Smooth muscle cell (in vitro differentiated cells): ENCODE data around the gene PI4KA. TPM values are rescaled to one million over a fixed set of nuclear protein-coding genes. Genes with fewer than 3 reads are reported as not detected.

Source experiments
- DNase-seq: peaks from one replicate; lab custom pipeline; 2025; ENCODE audit not compliant: unreplicated experiment; lab: John Stamatoyannopoulos, UW
- H2AFZ ChIP-seq: fragments of 200-600 bp; sonication (generic); 2 replicates; pipeline ENCODE4 v1.6.0; 2016; ENCODE audit warnings: antibody characterized with exemption, low read depth, mild to moderate bottlenecking
- H3F3A ChIP-seq: fragments of 200-600 bp; sonication (generic); 2 replicates; pipeline ENCODE4 v1.6.0; 2017; ENCODE audit warnings: antibody characterized with exemption, low read depth
- H3K27ac ChIP-seq: fragments of 200-600 bp; sonication (generic); 2 replicates; pipeline ENCODE4 v1.5.1; 2016; ENCODE audit warnings: low read depth, mild to moderate bottlenecking
- H3K27me3 ChIP-seq: fragments of 200-600 bp; sonication (generic); 2 replicates; pipeline ENCODE4 v1.6.1; 2016; ENCODE audit warnings: low read depth, mild to moderate bottlenecking
- H3K36me3 ChIP-seq: fragments of 200-600 bp; sonication (generic); 2 replicates; pipeline ENCODE4 v1.5.1; 2016; ENCODE audit warnings: low read depth
- H3K4me1 ChIP-seq: fragments of 200-600 bp; sonication (generic); 2 replicates; pipeline ENCODE4 v1.5.1; 2016; ENCODE audit warnings: low read depth
- H3K4me2 ChIP-seq: fragments of 200-600 bp; sonication (generic); 2 replicates; pipeline ENCODE4 v1.6.0; 2016; ENCODE audit warnings: mild to moderate bottlenecking
- H3K4me3 ChIP-seq: fragments of 200-600 bp; sonication (generic); 2 replicates; pipeline ENCODE4 v1.5.1; 2016; ENCODE audit warnings: mild to moderate bottlenecking
- H3K79me2 ChIP-seq: fragments of 200-600 bp; sonication (generic); 2 replicates; pipeline ENCODE4 v1.6.0; 2016; ENCODE audit warnings: low read depth, mild to moderate bottlenecking
- H3K9ac ChIP-seq: fragments of 200-600 bp; sonication (generic); 2 replicates; pipeline ENCODE4 v1.6.0; 2016; ENCODE audit warnings: low read depth
- H3K9me3 ChIP-seq: fragments of 200-600 bp; sonication (generic); replicated peaks from 2 replicates; pipeline ENCODE4 v1.5.1; 2016; ENCODE audit warnings: low read depth
- H4K20me1 ChIP-seq: fragments of 200-600 bp; sonication (generic); 2 replicates; pipeline ENCODE4 v1.6.0; 2016; ENCODE audit warnings: low read depth
- CTCF ChIP-seq: fragments of 200-600 bp; sonication (generic); IDR thresholded peaks from 2 replicates; pipeline ENCODE4 v1.5.1; 2017; ENCODE audit warnings: borderline replicate concordance, mild to moderate bottlenecking, antibody characterized with exemption; ENCODE audit not compliant: insufficient read depth, poor library complexity, severe bottlenecking
- WGBS: methylation state at CpG from one replicate; pipeline ENCODE4 v1.1.7; 2016; ENCODE audit warnings: low lambda C conversion rate; 5-methylcytosine and 5-hydroxymethylcytosine counted together
- polyA plus RNA-seq: library from polyadenylated mRNA; unstranded; fragments of >200 nt; fragmentation: Nextera tagmentation; extraction: Ambion mirVana; gene quantifications from 2 replicates; pipeline ENCODE4 v1.2.1, GENCODE V29; 2016
- total RNA-seq: library from RNA; depleted of rRNA; stranded (reverse); fragments of >200 nt; gene quantifications from 2 replicates; pipeline ENCODE4 v1.2.3, GENCODE V29; 2014

Gene PI4KA
- total and polyA plus RNA-seq, 2 experiments from 2014 or later, result 23.5 to 33.2 TPM

GRCh38 chr22:20751185-20751851, 107.3 kb downstream of the PI4KA start:
- Histone ChIP-seq H3K4me1 (no peaks in the 10 kb centered on the region), H3K9me3 (no peaks in the 10 kb centered on the region), H3K4me3 (no peak overlapping the region), H3K4me2 (peak overlapping the region; percentile 44), H3K27me3 (no peaks in the 10 kb centered on the region), H3K36me3 (no peaks in the 10 kb centered on the region), H3K9ac (peak overlapping the region; percentile 3), H2AFZ (no peak overlapping the region), H3K79me2 (no peaks in the 10 kb centered on the region), H4K20me1 (no peaks in the 10 kb centered on the region), H3K27ac (peak overlapping the region; percentile 87), H3F3A (peaks cover 9% of the 10 kb centered on the region)
- no peak for TF ChIP-seq CTCF
- 93% methylated on average over 18 of the region's 18 CpGs for WGBS
- DNase-seq, result no peak

- Histone ChIP-seq H3K4me2 (peak overlapping the region; percentile 44), H3K27ac (peak overlapping the region; percentile 87), H3K36me3 (no peaks in the 10 kb centered on the region), H3K9me3 (no peaks in the 10 kb centered on the region), H3K4me3 (no peak overlapping the region), H3K9ac (peak overlapping the region; percentile 44), H3K4me1 (no peaks in the 10 kb centered on the region), H3F3A (peaks cover 9% of the 10 kb centered on the region), H3K27me3 (no peaks in the 10 kb centered on the region), H4K20me1 (no peaks in the 10 kb centered on the region), H2AFZ (no peak overlapping the region), H3K79me2 (no peaks in the 10 kb centered on the region)
- DNase-seq, result peak; percentile 60
- 53% methylated on average over 9 of the region's 9 CpGs for WGBS
- TF ChIP-seq CTCF, result no peak
Observed at GRCh38 chr22:20750461-20751184, 108.0 kb downstream of the PI4KA start.

- Histone ChIP-seq H3K4me1 (no peaks in the 10 kb centered on the region), H4K20me1 (no peaks in the 10 kb centered on the region), H3K9me3 (no peaks in the 10 kb centered on the region), H2AFZ (no peak overlapping the region), H3K27me3 (no peaks in the 10 kb centered on the region), H3K27ac (peak overlapping the region; percentile 87), H3K4me2 (peak overlapping the region; percentile 8), H3K36me3 (no peaks in the 10 kb centered on the region), H3K4me3 (no peak overlapping the region), H3F3A (peaks cover 9% of the 10 kb centered on the region), H3K9ac (no peak overlapping the region), H3K79me2 (no peaks in the 10 kb centered on the region)
- 92% methylated on average over 3 of the region's 3 CpGs for WGBS
- no peak for TF ChIP-seq CTCF
- no peak for DNase-seq
Observed at GRCh38 chr22:20749453-20749852, 109.2 kb downstream of the PI4KA start.
